ENCODE data around the gene CALCOCO2. TPM values are rescaled to one million over a fixed set of nuclear protein-coding genes. Genes with fewer than 3 reads are reported as not detected.

CALCOCO2 gene
- total RNA-seq, 1 experiment from 2014 or later, result 23.1 TPM

DNA sequence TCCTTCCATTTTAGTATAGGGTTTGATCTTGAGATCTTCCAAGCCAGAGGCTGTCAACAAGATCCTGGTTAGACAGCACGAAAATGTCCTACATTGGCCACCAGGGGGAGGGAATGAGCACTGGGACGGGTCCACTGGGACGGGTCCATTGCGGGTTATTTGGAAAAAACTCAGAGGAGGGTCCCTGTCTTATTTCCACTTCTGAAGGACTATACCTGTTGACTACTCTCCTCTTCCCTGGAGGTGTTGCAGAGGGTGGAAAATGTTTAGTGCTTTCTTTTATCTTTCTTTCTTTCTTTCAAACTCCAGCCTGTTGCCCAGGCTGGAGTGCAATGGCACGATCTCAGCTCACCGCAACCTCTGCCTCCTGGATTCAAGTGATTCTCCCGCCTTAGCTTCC lies 16.3 kb upstream of the CALCOCO2 start:
- Histone ChIP-seq H3K4ac (ENCODE audit: low read depth, low read length) (no peak overlapping the region), H2AK5ac (ENCODE audit: insufficient read length, low read length) (no peak overlapping the region), H4K5ac (ENCODE audit: insufficient read length, low read depth, low read length) (no peak overlapping the region), H2BK20ac (ENCODE audit: low read depth, low read length, poor library complexity, severe bottlenecking) (no peak overlapping the region), H2AFZ (ENCODE audit: low read length) (no peak overlapping the region), H3K4me1 (ENCODE audit: insufficient read depth, low read length) (peaks cover 9% of the 10 kb centered on the region), H3K9me3 (ENCODE audit: control insufficient read depth, low read depth, low read length) (no peaks in the 10 kb centered on the region), H3K27ac (ENCODE audit: insufficient read length, low read depth, low read length) (no peak overlapping the region), H3K4me2 (ENCODE audit: insufficient read depth, insufficient read length, low read length) (no peak overlapping the region), H2BK120ac (ENCODE audit: low read depth, low read length, poor library complexity, severe bottlenecking) (no peak overlapping the region), H3K56ac (ENCODE audit: insufficient read length, low read depth, low read length) (no peak overlapping the region), H3K27me3 (ENCODE audit: insufficient read depth, low read length) (no peaks in the 10 kb centered on the region), H4K8ac (replicated peaks; ENCODE audit: insufficient read length, low read depth, low read length) (no peak overlapping the region), H3K9ac (ENCODE audit: extremely low read depth, insufficient read length, low read length) (no peak overlapping the region), H3K18ac (ENCODE audit: insufficient read length, low read depth, low read length) (no peak overlapping the region), H3K79me2 (ENCODE audit: insufficient read depth, low read length) (no peaks in the 10 kb centered on the region), H4K20me1 (ENCODE audit: control insufficient read depth, insufficient read depth, insufficient read length) (no peaks in the 10 kb centered on the region), H3K14ac (ENCODE audit: insufficient read depth, low read length) (no peak overlapping the region), H3K23me2 (ENCODE audit: insufficient read length, low read depth, low read length, poor library complexity, severe bottlenecking) (no peaks in the 10 kb centered on the region), H2BK5ac (ENCODE audit: insufficient read length, low read length) (no peak overlapping the region), H3T11ph (ENCODE audit: low read length) (no peak overlapping the region), H4K91ac (ENCODE audit: insufficient read length, low read depth, low read length) (no peak overlapping the region), H2BK12ac (ENCODE audit: insufficient read length, low read depth, low read length) (no peak overlapping the region), H3K23ac (ENCODE audit: insufficient read length, low read depth, low read length) (no peak overlapping the region), H2BK15ac (ENCODE audit: low read depth, low read length) (no peak overlapping the region), H3K79me1 (ENCODE audit: insufficient read depth, low read depth, low read length, poor library complexity, severe bottlenecking) (no peaks in the 10 kb centered on the region)
- peaks cover 29 to 39% of the 10 kb centered on the region in 2 experiments for H3K4me1 Mint-ChIP-seq
- no CpG with 5 or more reads among the region's 7 CpGs for WGBS (ENCODE audit: extremely low coverage, insufficient read length, low lambda C conversion rate)
- no peak overlapping the region for H3K27ac Mint-ChIP-seq
- peaks cover 27% of the 10 kb centered on the region for H3K27me3 Mint-ChIP-seq (ENCODE audit: low read depth)
- H3K4me3 Mint-ChIP-seq, result no peak overlapping the region
- TF ChIP-seq, protein P1, sequence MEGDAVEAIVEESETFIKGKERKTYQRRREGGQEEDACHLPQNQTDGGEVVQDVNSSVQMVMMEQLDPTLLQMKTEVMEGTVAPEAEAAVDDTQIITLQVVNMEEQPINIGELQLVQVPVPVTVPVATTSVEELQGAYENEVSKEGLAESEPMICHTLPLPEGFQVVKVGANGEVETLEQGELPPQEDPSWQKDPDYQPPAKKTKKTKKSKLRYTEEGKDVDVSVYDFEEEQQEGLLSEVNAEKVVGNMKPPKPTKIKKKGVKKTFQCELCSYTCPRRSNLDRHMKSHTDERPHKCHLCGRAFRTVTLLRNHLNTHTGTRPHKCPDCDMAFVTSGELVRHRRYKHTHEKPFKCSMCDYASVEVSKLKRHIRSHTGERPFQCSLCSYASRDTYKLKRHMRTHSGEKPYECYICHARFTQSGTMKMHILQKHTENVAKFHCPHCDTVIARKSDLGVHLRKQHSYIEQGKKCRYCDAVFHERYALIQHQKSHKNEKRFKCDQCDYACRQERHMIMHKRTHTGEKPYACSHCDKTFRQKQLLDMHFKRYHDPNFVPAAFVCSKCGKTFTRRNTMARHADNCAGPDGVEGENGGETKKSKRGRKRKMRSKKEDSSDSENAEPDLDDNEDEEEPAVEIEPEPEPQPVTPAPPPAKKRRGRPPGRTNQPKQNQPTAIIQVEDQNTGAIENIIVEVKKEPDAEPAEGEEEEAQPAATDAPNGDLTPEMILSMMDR (conservative IDR thresholded peaks at IDR 0.05), result peak; percentile 93
- no peaks in the 10 kb centered on the region for H3K9me3 Mint-ChIP-seq
- peak; percentile 81 for DNase-seq
- peaks cover 0 to 2% (median 0%) of the 10 kb centered on the region in 3 experiments; a peak in 2 of 7 replicates for H3K36me3 Mint-ChIP-seq (ENCODE audit: insufficient read depth in 1 of 3, low read depth in 3 of 3)
